ENCODE data around the gene WDFY1.

The WDFY1 gene

GRCh38 chr2:223930103-223930976 is 14.8 kb downstream of the WDFY1 start:
- DNase-seq (ENCODE audit: low read depth, low spot score), result no peak

- no peak for DNase-seq (ENCODE audit: low read depth, low spot score)
These were observed 15.5 kb downstream of the WDFY1 start for GRCh38 chr2:223929571-223930102.

- no peak for DNase-seq (ENCODE audit: low read depth, low spot score)
These were observed 16.8 kb downstream of the WDFY1 start for GRCh38 chr2:223928113-223929006.

- DNase-seq (ENCODE audit: low read depth, low spot score), result no peak
These were observed 20.0 kb downstream of the WDFY1 start for GRCh38 chr2:223925106-223925505.

GRCh38 chr2:223923976-223924375 is 21.2 kb downstream of the WDFY1 start:
- no peak for DNase-seq (ENCODE audit: low read depth, low spot score)

- no peak for DNase-seq (ENCODE audit: low read depth, low spot score)
These were observed 22.8 kb downstream of the WDFY1 start for GRCh38 chr2:223922308-223922707.

GRCh38 chr2:223921204-223921603 is 23.9 kb downstream of the WDFY1 start:
- DNase-seq (ENCODE audit: low read depth, low spot score), result no peak

GRCh38 chr2:223920109-223920508 is 25.0 kb downstream of the WDFY1 start:
- no peak for DNase-seq (ENCODE audit: low read depth, low spot score)

GRCh38 chr2:223918671-223919134 is 26.4 kb downstream of the WDFY1 start:
- DNase-seq (ENCODE audit: low read depth, low spot score), result no peak

GRCh38 chr2:223916181-223916920 is 28.8 kb downstream of the WDFY1 start:
- DNase-seq (ENCODE audit: low read depth, low spot score), result no peak

GRCh38 chr2:223915071-223915470 is 30.1 kb downstream of the WDFY1 start:
- DNase-seq (ENCODE audit: low read depth, low spot score), result no peak

GRCh38 chr2:223914324-223914723 is 30.8 kb downstream of the WDFY1 start:
- DNase-seq (ENCODE audit: low read depth, low spot score), result no peak

GRCh38 chr2:223909001-223909741 is 36.0 kb downstream of the WDFY1 start:
- DNase-seq (ENCODE audit: low read depth, low spot score), result no peak

- no peak for DNase-seq (ENCODE audit: low read depth, low spot score)
These were observed 36.7 kb downstream of the WDFY1 start for GRCh38 chr2:223908304-223908998.

- no peak for DNase-seq (ENCODE audit: low read depth, low spot score)
These were observed 39.1 kb downstream of the WDFY1 start for GRCh38 chr2:223905996-223906395.

GRCh38 chr2:223901854-223902253 is 43.3 kb downstream of the WDFY1 start:
- DNase-seq (ENCODE audit: low read depth, low spot score), result no peak

- no peak for DNase-seq (ENCODE audit: low read depth, low spot score)
These were observed 43.8 kb downstream of the WDFY1 start for GRCh38 chr2:223901311-223901710.

- no peak for DNase-seq (ENCODE audit: low read depth, low spot score)
These were observed 44.6 kb downstream of the WDFY1 start for GRCh38 chr2:223900531-223900930.

GRCh38 chr2:223900066-223900465 is 45.1 kb downstream of the WDFY1 start:
- no peak for DNase-seq (ENCODE audit: low read depth, low spot score)

GRCh38 chr2:223897669-223898330 is 47.3 kb downstream of the WDFY1 start:
- no peak for DNase-seq (ENCODE audit: low read depth, low spot score)
